ENCODE data around the gene ARG2.

Gene ARG2

GRCh38 chr14:67690011-67690410 is 70.3 kb downstream of the ARG2 start:
- DNase-seq (ENCODE audit: low read depth) = no peak

DNA sequence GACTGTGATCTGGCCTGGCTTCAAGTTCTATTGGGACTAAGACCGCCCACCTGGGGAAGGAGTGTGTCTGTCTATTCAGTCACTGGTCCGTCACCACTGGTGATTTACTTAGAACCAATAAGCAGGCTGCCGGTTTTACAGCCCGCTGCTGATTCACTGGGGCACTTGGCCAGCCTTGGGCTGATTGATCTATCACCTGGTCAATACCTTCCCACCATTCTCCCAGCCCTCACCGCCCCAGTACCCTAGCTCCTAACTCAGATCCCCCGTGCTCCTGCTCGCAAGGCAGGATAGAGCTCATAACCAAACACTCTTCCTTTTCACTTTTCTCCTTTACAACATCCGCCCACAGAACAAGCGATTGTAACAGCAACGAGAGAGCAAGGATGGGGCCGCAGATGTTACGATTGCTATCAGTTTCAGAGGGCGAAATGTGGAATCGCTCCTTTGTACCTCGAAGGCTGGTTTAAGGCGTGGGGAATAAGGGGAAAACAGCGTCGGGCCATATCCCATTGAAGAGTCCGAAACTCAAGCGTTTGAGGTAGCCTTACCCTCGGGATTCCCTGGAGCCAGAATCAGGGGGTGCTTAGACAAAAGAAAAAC is 75.2 kb downstream of the ARG2 start:
- peak; percentile 67 for DNase-seq (ENCODE audit: low read depth)

DNA sequence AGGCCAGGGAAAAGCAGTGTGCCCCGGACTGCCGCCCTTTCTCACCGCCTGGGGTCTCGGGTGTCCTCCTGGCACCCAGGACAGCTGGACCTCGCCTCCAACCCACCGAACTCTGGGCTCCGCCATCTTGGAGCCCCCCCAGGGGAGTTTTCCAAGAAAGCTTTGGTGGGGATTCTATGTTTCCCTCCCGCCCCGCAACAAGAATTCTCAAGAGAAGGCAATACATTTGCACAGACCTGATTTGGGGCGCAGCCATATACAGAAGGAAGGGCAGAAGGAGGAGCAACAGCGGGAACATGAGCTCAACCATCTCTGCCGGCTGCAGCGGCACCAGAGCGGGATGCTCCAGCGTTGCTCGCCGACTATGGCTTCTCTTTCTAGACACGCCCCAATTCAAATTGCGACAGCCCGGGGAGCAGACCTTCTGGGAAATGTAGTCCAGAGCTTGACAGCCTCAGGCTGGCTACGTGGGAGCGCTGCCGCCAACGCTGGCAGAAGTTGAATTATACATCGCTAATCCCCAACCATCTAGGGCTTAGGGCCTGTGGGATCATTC is 75.8 kb downstream of the ARG2 start, which contains the start of gene RDH11:
TSS of gene RDH11 (minus strand) at position 371 of the 556 bp plus-strand sequence. CDS start at position 310, 61 bp downstream.
- peak; percentile 78 for DNase-seq (ENCODE audit: low read depth)

- DNase-seq (ENCODE audit: low read depth) = no peak
Measured at GRCh38 chr14:67697006-67697405, 77.3 kb downstream of the ARG2 start.

DNA sequence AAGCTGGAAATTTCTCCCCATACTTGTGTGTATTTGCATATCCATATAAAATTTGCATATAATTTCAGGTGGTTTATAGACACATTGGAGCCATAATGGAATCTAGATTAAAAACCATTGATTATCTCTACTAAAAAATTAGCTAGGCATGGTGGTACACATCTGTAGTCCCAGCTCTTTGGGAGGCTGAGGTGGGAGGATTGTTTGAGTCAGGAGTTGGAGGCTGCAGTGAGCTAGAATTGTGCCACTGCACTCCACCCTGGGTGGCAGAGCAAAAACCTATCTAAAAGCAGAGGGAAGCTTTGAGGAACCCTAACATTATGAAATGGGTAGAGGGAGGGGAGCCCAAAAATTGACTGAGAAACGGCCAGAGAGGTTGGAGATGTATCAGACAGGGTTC is 78.5 kb downstream of the ARG2 start:
- DNase-seq (ENCODE audit: low read depth) = no peak

Data from stimulated activated CD4-positive, alpha-beta T cell treated with anti-CD3 and anti-CD28 coated beads, Interleukin-2, amount 100 ng/mL, for 4 hours (primary cell).